Fibroblast of peridontal ligament (primary cell): ENCODE data around the gene NBPF6.
A peak's percentile ranks its signal among the peaks of the same experiment; 100 is the strongest.
"Not testable (repeated sequence)": the region's sequence is repeated elsewhere in the genome, so short reads cannot be mapped to it uniquely, and the experiment has no call there.

Source experiments
- DNase-seq: peaks from one replicate; pipeline ENCODE4 v3.0.0-alpha.2; 2010; ENCODE audit errors: extremely low read depth

Gene NBPF6

DNA sequence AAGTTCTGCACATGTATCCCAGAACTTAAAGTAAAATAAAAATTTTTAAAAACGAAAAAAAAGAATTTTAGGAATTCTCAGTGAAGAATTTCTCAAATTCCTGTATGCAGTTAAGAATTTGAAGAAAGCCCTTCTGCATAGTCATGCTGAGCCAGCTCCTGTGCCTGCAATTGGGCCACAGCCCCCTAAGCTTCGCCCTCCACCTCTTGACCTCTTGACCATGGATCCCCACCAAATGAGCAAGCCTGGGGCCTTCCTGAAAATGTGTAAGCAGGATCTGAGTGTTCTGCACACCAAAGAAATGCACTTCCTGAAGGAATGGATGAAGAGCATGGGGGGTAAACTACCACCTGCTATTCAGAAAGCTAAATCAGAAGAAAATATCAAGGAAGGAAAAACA, 52.0 kb downstream of the NBPF6 start:
- DNase-seq = no peak

GRCh38 chr1:108502624-108503023, 52.5 kb downstream of the NBPF6 start:
- DNase-seq = peak; percentile 42

DNA sequence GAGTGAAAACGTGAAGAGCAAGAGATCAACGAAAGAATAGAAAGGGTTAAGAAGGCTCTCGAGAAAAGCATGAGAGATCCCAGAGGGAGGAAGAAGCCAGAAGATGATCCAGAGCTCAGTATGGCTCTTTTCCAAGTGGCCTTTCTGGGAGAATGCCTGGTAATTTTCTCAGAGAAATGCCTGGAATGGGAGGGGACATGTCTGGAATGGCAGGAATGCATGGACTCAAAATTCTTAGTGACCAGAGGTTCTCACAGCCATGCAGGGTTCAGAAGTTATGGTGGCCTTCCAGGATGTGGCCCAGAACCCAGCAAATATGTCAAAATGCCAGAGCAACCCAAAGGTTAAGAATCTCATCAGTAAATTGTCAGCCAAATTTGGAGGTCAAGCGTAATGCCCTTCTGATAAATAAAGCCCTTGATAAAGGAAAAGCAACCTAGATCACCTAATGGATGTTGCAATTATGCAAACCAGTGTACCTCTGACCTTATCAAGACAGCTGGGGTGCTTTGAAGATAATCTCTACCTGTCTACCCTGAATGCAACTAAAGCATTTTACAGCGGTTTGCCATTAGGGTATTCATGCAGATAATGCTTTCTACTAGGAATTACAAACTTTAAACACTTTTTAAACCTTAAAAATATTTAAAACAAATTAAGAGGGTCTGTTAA, 53.1 kb downstream of the NBPF6 start:
- peak; percentile 83 for DNase-seq

DNA sequence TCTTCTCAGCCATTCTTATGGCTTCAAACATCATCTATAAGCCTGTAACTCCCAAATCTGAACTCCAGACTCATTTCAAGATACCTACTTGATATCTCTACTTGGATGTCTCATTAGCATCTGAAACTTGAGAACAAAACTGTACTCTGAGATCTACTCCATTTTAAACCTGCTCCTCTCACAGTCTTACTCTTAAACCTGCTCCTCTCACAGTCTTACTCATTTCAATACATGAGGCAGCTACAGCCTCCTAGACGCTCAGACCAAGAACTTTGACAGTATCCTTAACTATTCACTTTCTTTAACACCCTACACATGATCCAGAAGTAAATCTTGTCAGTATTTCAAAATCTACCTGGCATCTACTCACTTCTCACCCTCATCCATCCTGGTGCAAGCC, 54.3 kb downstream of the NBPF6 start:
- no peak for DNase-seq

- no peak for DNase-seq
These were observed 55.6 kb downstream of the NBPF6 start for GRCh38 chr1:108505763-108506070.

DNA sequence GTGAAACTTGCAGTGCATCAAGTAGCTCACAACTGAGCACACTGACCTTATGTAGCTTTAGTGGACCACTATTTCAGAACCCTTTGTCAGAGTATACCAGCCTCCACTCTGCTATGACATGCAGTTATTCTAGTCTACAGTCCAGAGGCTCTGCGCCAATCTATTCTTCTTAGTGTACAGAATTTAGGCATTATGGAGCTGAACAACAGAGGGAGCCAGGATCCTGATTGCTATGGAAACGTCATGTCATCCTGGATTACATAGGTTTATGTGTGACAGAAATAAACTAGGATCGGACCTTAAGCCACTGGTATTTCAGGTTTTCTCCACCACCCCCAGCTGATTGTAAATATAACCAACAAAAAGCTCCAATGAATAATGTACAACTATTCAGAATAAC, 61.6 kb downstream of the NBPF6 start:
- no peak for DNase-seq

GRCh38 chr1:108512239-108513043, 62.3 kb downstream of the NBPF6 start:
- DNase-seq = peak; percentile 66

GRCh38 chr1:108513044-108513415, 62.9 kb downstream of the NBPF6 start:
- no peak for DNase-seq

- not testable (repeated sequence) for DNase-seq
These were observed 63.8 kb downstream of the NBPF6 start for GRCh38 chr1:108513914-108514313.

DNA sequence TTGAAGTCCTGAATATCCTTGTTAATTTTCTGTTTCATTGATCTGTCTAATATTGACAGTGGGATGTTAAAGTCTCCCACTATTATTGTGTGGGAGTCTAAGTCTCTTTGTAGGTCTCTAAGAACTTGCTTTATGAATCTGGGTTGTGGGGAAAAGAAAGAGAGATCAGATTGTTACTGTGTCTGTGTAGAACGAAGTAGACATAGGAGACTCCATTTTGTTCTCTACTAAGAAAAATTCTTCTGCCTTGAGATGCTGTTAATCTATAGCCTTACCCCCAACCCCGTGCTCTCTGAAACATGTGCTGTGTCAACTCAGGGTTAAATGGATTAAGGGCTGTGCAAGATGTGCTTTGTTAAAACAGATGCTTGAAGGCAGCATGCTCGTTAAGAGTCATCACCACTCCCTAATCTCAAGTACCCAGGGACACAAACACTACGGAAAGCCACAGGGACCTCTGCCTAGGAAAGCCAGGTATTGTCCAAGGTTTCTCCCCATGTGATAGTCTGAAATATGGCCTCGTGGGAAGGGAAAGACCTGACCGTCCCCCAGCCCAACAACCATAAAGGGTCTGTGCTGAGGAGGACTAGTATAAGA, 67.3 kb downstream of the NBPF6 start:
- DNase-seq = not testable (repeated sequence)
